Stomach (tissue), 8 donors: ENCODE data around the gene MSL3B.

Experiments
- DNase-seq, 2 donors: peaks; one replicate each; pipeline versions ENCODE4 v3.0.0 to v3.0.0-alpha.2; 2013 to 2019
- H3K27ac ChIP-seq, 5 donors: fragments of 200-600 bp in 4 of 5; sonication (generic) in 4 of 5; one replicate each; pipeline ENCODE4 v1.5.1; 2013 to 2019; ENCODE audit warnings: mild to moderate bottlenecking in 1 of 5, moderate library complexity in 1 of 5
- H3K27me3 ChIP-seq, 3 donors: fragments of 200-600 bp; sonication (generic); one replicate each; pipeline ENCODE4 v1.5.1; 2017 to 2019; ENCODE audit warnings: mixed run types in 1 of 3
- H3K36me3 ChIP-seq, 4 donors: fragments of 200-600 bp; sonication (generic); 1 replicate in 3 of 4; 2 replicates in 1 of 4; pipeline ENCODE4 v1.5.1; 2016 to 2019
- H3K4me1 ChIP-seq, 4 donors: fragments of 200-600 bp; sonication (generic); one replicate each; pipeline ENCODE4 v1.5.1; 2016 to 2019
- H3K4me3 ChIP-seq, 4 donors: fragments of 200-600 bp; sonication (generic) in 3 of 4; one replicate each; pipeline ENCODE4 v1.5.1; 2016 to 2019; ENCODE audit warnings: mild to moderate bottlenecking in 1 of 4
- H3K9me3 ChIP-seq, 4 donors: fragments of 200-600 bp; sonication (generic); one replicate each; pipeline ENCODE4 v1.5.1; 2016 to 2019
- CTCF ChIP-seq, 7 experiments: fragments of 450-650 bp in 4 of 7; fragments of 200-600 bp in 3 of 7; sonication (generic) in 3 of 7; IDR thresholded peaks; one replicate each; pipeline ENCODE4 v1.5.1; 2016 to 2019; ENCODE audit warnings: antibody characterized with exemption in 7 of 7, control low read depth in 2 of 7, mild to moderate bottlenecking in 1 of 7
- EP300 ChIP-seq: sonication (generic); formaldehyde crosslinking; IDR thresholded peaks from one replicate; pipeline ENCODE4 v1.6.1; 2017; ENCODE audit warnings: antibody characterized with exemption
- POLR2A ChIP-seq, 4 donors: fragments of 450-650 bp; IDR thresholded peaks; one replicate each; pipeline ENCODE4 v1.6.1; 2016; ENCODE audit warnings: antibody characterized with exemption in 4 of 4, control low read depth in 2 of 4, mild to moderate bottlenecking in 1 of 4, moderate library complexity in 1 of 4
- POLR2AphosphoS5 ChIP-seq, 3 donors: sonication (generic); formaldehyde crosslinking; IDR thresholded peaks; one replicate each; pipeline ENCODE4 v1.6.1; 2016; ENCODE audit warnings: antibody characterized with exemption in 3 of 3
- WGBS, 5 donors: extraction: QIAGEN DNeasy Blood & Tissue Kit in 3 of 5; methylation state at CpG; one replicate each; pipeline versions ENCODE4 v1.1.5 to v1.1.7; 2013 to 2018; 5-methylcytosine and 5-hydroxymethylcytosine counted together
- intact Hi-C: fragments of 100-400 bp; cut with DNase I; formaldehyde crosslinking; loops from one replicate; pipeline ENCODE4 v1.15.1; 2023; ENCODE audit warnings: low total_unique reads
- donor health status: healthy with polysubstance abuse.
- donor health status: Bipolar disorder and iron deficiency.
- donor health status: healthy.

The MSL3B gene

GRCh38 chr2:233822781-233823730 is 45.1 kb downstream of the MSL3B start:
- DNase-seq = peak in 1 of 2 donors; percentile 7

DNA sequence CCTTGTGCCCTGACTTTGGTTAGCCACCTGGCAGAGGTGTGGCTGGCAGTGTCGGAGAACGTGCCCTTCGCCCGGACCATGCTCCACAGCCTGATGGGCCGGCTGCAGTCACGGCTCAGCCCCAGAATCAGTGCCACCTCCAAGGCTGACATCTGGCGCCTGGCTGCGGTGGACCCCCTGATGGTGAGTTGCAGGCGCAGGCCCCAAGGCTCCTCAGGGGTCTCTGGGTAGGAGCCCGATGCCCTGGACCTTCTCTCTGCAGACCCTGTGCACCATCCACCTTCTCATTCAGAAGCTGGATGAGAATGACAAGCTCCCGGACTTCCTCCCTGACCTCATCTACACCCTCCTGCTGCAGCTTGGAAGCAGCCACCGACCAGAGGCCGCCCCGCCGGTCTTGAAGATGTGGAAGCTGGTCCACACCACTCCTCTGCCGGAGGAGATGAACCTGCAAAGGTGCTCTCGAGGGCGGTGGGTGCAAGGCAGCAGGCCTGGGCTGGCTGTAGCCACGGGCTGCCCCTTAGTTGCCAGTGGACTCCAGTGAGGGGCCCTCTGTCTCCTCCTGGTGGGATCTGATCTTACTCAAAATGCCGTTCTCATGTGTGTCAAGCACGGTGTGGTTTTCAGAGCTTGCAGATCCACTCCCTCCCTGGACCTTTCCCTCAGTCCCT is 46.0 kb downstream of the MSL3B start:
- intact Hi-C loops = no loop called here
- WGBS, 5 donors = 75 to 91% (median 78%) methylated on average over 9 to 21 of the region's 21 CpGs
- Histone ChIP-seq H3K27ac (no peak overlapping the region), H3K4me3 (no peak overlapping the region), H3K9me3 (peaks cover 0 to 8% (median 0%) of the 10 kb centered on the region in 4 donors), H3K27me3 (no peaks in the 10 kb centered on the region), H3K4me1 (no peaks in the 10 kb centered on the region), H3K36me3 (no peaks in the 10 kb centered on the region)
- no peak for TF ChIP-seq POLR2A (IDR thresholded peaks at IDR 0.05)
- TF ChIP-seq CTCF (IDR thresholded peaks at IDR 0.05) = no peak
- TF ChIP-seq EP300 = no peak
- TF ChIP-seq POLR2AphosphoS5 (IDR thresholded peaks at IDR 0.05) = no peak
- peak in 1 of 2 donors; percentile 23 for DNase-seq

More at GRCh38 chr2:233822781-233823730, 45.1 kb downstream of the MSL3B start:
- Histone ChIP-seq H3K9me3 (peaks cover 0 to 8% (median 0%) of the 10 kb centered on the region in 4 donors), H3K27ac (no peak overlapping the region), H3K4me3 (no peak overlapping the region), H3K36me3 (no peaks in the 10 kb centered on the region), H3K27me3 (no peaks in the 10 kb centered on the region), H3K4me1 (no peaks in the 10 kb centered on the region)
- 68 to 81% (median 72%) methylated on average over 18 to 25 of the region's 25 CpGs for WGBS, 5 donors
- no peak for TF ChIP-seq CTCF (IDR thresholded peaks at IDR 0.05)
- no peak for TF ChIP-seq EP300
- TF ChIP-seq POLR2AphosphoS5 (IDR thresholded peaks at IDR 0.05) = no peak
- no peak for TF ChIP-seq POLR2A (IDR thresholded peaks at IDR 0.05)
- intact Hi-C loops = no loop called here

DNA sequence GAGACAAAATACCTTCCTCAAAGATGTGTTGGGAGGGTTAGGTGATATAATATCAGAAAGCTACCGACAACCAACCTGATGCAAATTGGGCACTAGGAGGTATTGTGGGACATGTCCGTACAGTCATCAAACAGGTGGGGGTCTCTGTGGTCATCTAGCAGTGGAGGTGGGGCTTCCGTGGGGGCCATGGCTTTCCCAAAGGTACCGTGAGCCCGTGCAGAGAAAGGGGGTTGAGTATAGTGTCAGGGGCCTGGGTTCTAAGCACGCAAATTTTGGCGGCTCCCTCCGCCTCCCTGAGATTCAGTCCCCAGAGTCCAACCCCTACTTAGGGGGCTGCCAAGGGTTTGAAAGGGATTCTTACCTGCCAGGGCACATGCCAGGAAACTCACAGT is 46.5 kb downstream of the MSL3B start:
- Histone ChIP-seq H3K36me3 (no peaks in the 10 kb centered on the region), H3K9me3 (peaks cover 0 to 8% (median 0%) of the 10 kb centered on the region in 4 donors), H3K4me3 (no peak overlapping the region), H3K27me3 (no peaks in the 10 kb centered on the region), H3K4me1 (no peaks in the 10 kb centered on the region), H3K27ac (no peak overlapping the region)
- TF ChIP-seq CTCF (IDR thresholded peaks at IDR 0.05) (no peak), EP300 (no peak), POLR2AphosphoS5 (IDR thresholded peaks at IDR 0.05) (no peak), POLR2A (IDR thresholded peaks at IDR 0.05) (no peak)
- intact Hi-C loops = no loop called here
- 86 to 96% (median 94%) methylated on average over 8 of the region's 8 CpGs for WGBS, 5 donors
- no peak for DNase-seq

DNA sequence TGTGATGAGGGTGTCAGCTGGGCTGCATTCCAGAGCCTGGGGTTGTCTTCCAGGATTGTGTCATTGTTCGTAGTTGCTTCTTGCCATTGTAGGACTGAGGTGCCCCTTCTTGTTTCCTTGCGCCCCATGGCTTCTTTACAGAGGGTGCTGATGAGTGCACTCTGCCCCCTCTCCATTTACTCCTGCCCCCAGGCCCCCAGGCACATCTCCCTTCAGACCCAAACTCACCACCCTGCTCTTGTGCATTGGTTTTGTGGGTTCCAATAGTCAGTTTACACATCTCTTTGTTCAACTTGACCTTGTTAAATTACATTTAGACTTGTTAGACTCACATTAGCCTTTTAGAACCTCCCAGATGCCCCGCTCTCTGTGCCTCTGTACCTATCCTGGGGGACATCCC is 47.0 kb downstream of the MSL3B start:
- Histone ChIP-seq H3K4me3 (no peak overlapping the region), H3K27ac (no peak overlapping the region), H3K9me3 (peaks cover 0 to 3% (median 0%) of the 10 kb centered on the region in 4 donors), H3K36me3 (no peaks in the 10 kb centered on the region), H3K27me3 (no peaks in the 10 kb centered on the region), H3K4me1 (no peaks in the 10 kb centered on the region)
- WGBS, 5 donors = 88 to 93% (median 90%) methylated on average over 3 of the region's 3 CpGs
- TF ChIP-seq CTCF (IDR thresholded peaks at IDR 0.05) (no peak), POLR2A (IDR thresholded peaks at IDR 0.05) (no peak), POLR2AphosphoS5 (IDR thresholded peaks at IDR 0.05) (no peak), EP300 (no peak)
- DNase-seq = no peak
- intact Hi-C loops = no loop called here
